IMR-90 (cell line): Measurements from ENCODE around the gene FLYWCH1. TPM values are rescaled to one million over a fixed set of nuclear protein-coding genes. Genes with fewer than 3 reads are reported as not detected.

Experiments used
- ATAC-seq: fragments of 200-7000 bp; cut with Tn5 transposase; 2 replicates; pipeline ENCODE4 v1.9.1; 2020; ENCODE audit warnings: low read depth, mild to moderate bottlenecking, moderate library complexity
- BruUV-seq: library from RNA; stranded (reverse); fragments of 400-500 nt; replicated peaks from 2 replicates; lab custom pipeline; 2021; lab: Mats Ljungman, UMichigan
- CTCF ChIA-PET: fragments of 300-600 bp; formaldehyde crosslinking; extraction: SDS; loops from one replicate; lab custom pipeline; 2021; ENCODE audit warnings: antibody characterized with exemption; lab: Yijun Ruan, JAX
- POLR2A ChIA-PET: fragments of 300-600 bp; sonication (Branson Sonifier 250); formaldehyde crosslinking; loops from one replicate; lab custom pipeline; 2022; ENCODE audit warnings: antibody characterized with exemption; ENCODE audit not compliant: unreplicated experiment; lab: Charles Lee
- DNase-seq: peaks from one replicate; pipeline ENCODE4 v3.0.0; 2013
- H2AFZ ChIP-seq: replicated peaks from 2 replicates; pipeline ENCODE3; 2013; ENCODE audit warnings: low read length, mild to moderate bottlenecking; ENCODE audit not compliant: poor library complexity
- H2AK5ac ChIP-seq: 2 replicates; pipeline ENCODE4 v1.6.1; 2013; ENCODE audit warnings: low read depth, low read length, inconsistent platforms
- H2AK9ac ChIP-seq: replicated peaks from 2 replicates; pipeline ENCODE3; 2013; ENCODE audit warnings: mild to moderate bottlenecking, low read depth, low read length, moderate library complexity; ENCODE audit not compliant: poor library complexity
- H2BK120ac ChIP-seq: 2 replicates; pipeline ENCODE4 v1.6.1; 2013; ENCODE audit warnings: low read depth, low read length, inconsistent platforms
- H2BK15ac ChIP-seq: 3 replicates; pipeline ENCODE4 v1.6.1; 2013; ENCODE audit warnings: low read depth, low read length, inconsistent platforms
- H2BK20ac ChIP-seq: 2 replicates; pipeline ENCODE4 v1.6.1; 2013; ENCODE audit warnings: low read depth, mild to moderate bottlenecking, inconsistent platforms, low read length, moderate library complexity
- H2BK5ac ChIP-seq: 2 replicates; pipeline ENCODE4 v1.6.1; 2013; ENCODE audit warnings: mild to moderate bottlenecking, low read depth, low read length, inconsistent platforms; ENCODE audit not compliant: poor library complexity, severe bottlenecking
- H3K14ac ChIP-seq: replicated peaks from 2 replicates; pipeline ENCODE4 v1.6.1; 2013; ENCODE audit warnings: low read depth, low read length, inconsistent platforms
- H3K18ac ChIP-seq: 2 replicates; pipeline ENCODE4 v1.6.1; 2013; ENCODE audit warnings: low read depth, low read length, control low read depth
- H3K23ac ChIP-seq: 2 replicates; pipeline ENCODE4 v1.6.1; 2013; ENCODE audit warnings: low read depth, low read length, inconsistent platforms
- H3K27ac ChIP-seq: 2 replicates; pipeline ENCODE4 v1.5.1; 2013; ENCODE audit warnings: mild to moderate bottlenecking, control low read depth, low read length; ENCODE audit not compliant: insufficient read depth
- H3K27me3 ChIP-seq: 2 replicates; pipeline ENCODE4 v1.6.1; 2013; ENCODE audit warnings: low read length; ENCODE audit not compliant: control insufficient read depth, insufficient read depth
- H3K36me3 ChIP-seq: 2 replicates; pipeline ENCODE4 v1.6.1; 2013; ENCODE audit warnings: low read length, mixed read lengths; ENCODE audit not compliant: control insufficient read depth, insufficient read depth
- H3K4ac ChIP-seq: 2 replicates; pipeline ENCODE4 v1.6.1; 2013; ENCODE audit warnings: low read depth, low read length, inconsistent platforms
- H3K4me1 ChIP-seq: 2 replicates; pipeline ENCODE4 v1.6.1; 2013; ENCODE audit warnings: low read length, mixed read lengths; ENCODE audit not compliant: control insufficient read depth, insufficient read depth
- H3K4me2 ChIP-seq: 2 replicates; pipeline ENCODE4 v1.6.1; 2013; ENCODE audit warnings: low read depth, mild to moderate bottlenecking, control low read depth, low read length, moderate library complexity
- H3K4me3 ChIP-seq: 2 replicates; pipeline ENCODE4 v1.5.1; 2013; ENCODE audit warnings: low read depth, mild to moderate bottlenecking, control low read depth, low read length, moderate library complexity; ENCODE audit not compliant: insufficient read depth
- H3K56ac ChIP-seq: 2 replicates; pipeline ENCODE4 v1.6.1; 2013; ENCODE audit warnings: low read length, inconsistent platforms; ENCODE audit not compliant: insufficient read depth; ENCODE audit errors: extremely low read depth
- H3K79me1 ChIP-seq, 2 experiments: 2 replicates each; pipeline ENCODE4 v1.6.1; 2013; ENCODE audit warnings: low read length in 2 of 2, inconsistent platforms in 1 of 2, low read depth in 1 of 2
- H3K9ac ChIP-seq: 2 replicates; pipeline ENCODE4 v1.6.1; 2013; ENCODE audit warnings: low read depth, low read length, control low read depth
- H3K9me1 ChIP-seq: 2 replicates; pipeline ENCODE4 v1.6.1; 2013; ENCODE audit warnings: low read length, inconsistent platforms; ENCODE audit not compliant: insufficient read depth
- H3K9me3 ChIP-seq: 2 replicates; pipeline ENCODE4 v1.6.1; 2013; ENCODE audit warnings: low read length; ENCODE audit not compliant: control insufficient read depth, insufficient read depth
- H4K20me1 ChIP-seq: 2 replicates; pipeline ENCODE4 v1.6.1; 2013; ENCODE audit warnings: low read length, inconsistent platforms; ENCODE audit not compliant: insufficient read depth
- H4K5ac ChIP-seq: 2 replicates; pipeline ENCODE4 v1.6.1; 2013; ENCODE audit warnings: mild to moderate bottlenecking, low read depth, low read length, control low read depth
- H4K8ac ChIP-seq, 2 experiments: 2 replicates each; pipeline ENCODE4 v1.6.1; 2013; ENCODE audit warnings: low read depth in 2 of 2, low read length in 2 of 2, control low read depth in 1 of 2, inconsistent platforms in 1 of 2
- H4K91ac ChIP-seq: 2 replicates; pipeline ENCODE4 v1.6.1; 2013; ENCODE audit warnings: low read depth, low read length, inconsistent platforms; ENCODE audit not compliant: insufficient read depth
- CEBPB ChIP-seq: IDR thresholded peaks from 2 replicates; pipeline ENCODE4 v1.6.1; 2012; ENCODE audit warnings: low read depth, low read length, improper control_type of control experiment
- CHD1 ChIP-seq: IDR thresholded peaks from 2 replicates; pipeline ENCODE4 v1.6.1; 2012; ENCODE audit warnings: low read depth, low read length, improper control_type of control experiment
- ELK1 ChIP-seq: fragments of 150-350 bp; IDR thresholded peaks from 2 replicates; pipeline ENCODE4 v1.6.1; 2016; ENCODE audit warnings: low read depth, mild to moderate bottlenecking, low read length, moderate library complexity, borderline replicate concordance
- FOS ChIP-seq: fragments of 150-350 bp; IDR thresholded peaks from 2 replicates; pipeline ENCODE4 v1.6.1; 2016; ENCODE audit warnings: low read depth, low read length
- MAFK ChIP-seq: IDR thresholded peaks from 2 replicates; pipeline ENCODE4 v1.6.1; 2012; ENCODE audit warnings: low read depth, low read length, improper control_type of control experiment
- POLR2A ChIP-seq: IDR thresholded peaks from 2 replicates; pipeline ENCODE4 v1.6.1; 2012; ENCODE audit warnings: mild to moderate bottlenecking, low read depth, low read length
- RCOR1 ChIP-seq: IDR thresholded peaks from 2 replicates; pipeline ENCODE4 v1.6.1; 2012; ENCODE audit warnings: mild to moderate bottlenecking, low read length, improper control_type of control experiment; ENCODE audit not compliant: insufficient replicate concordance
- RFX5 ChIP-seq: IDR thresholded peaks from 2 replicates; pipeline ENCODE4 v1.8.0; 2012; ENCODE audit warnings: low read depth, mild to moderate bottlenecking, low read length, moderate library complexity
- SMC3 ChIP-seq: fragments of 150-350 bp; IDR thresholded peaks from 2 replicates; pipeline ENCODE4 v1.6.1; 2016; ENCODE audit warnings: low read depth, mild to moderate bottlenecking, antibody characterized with exemption, low read length, moderate library complexity
- USF2 ChIP-seq: fragments of 150-350 bp; IDR thresholded peaks from 2 replicates; pipeline ENCODE4 v1.6.1; 2017; ENCODE audit warnings: mild to moderate bottlenecking, antibody characterized with exemption, low read length, low read depth
- WGBS, 2 experiments: methylation state at CpG; one replicate each; pipeline versions ENCODE4 v1.1.5 to v1.1.7; 2013; ENCODE audit warnings: missing lambda C conversion rate in 2 of 2; ENCODE audit not compliant: insufficient read length in 1 of 2; ENCODE audit errors: extremely low coverage in 2 of 2; 5-methylcytosine and 5-hydroxymethylcytosine counted together
- dilution Hi-C: fragments of 300-500 bp; cut with HindIII; formaldehyde crosslinking; loops from one replicate; pipeline ENCODE4 v1.14.3; 2018; ENCODE audit warnings: low sequenced_read_pairs; ENCODE audit not compliant: unreplicated experiment
- in situ Hi-C: fragments of 300-500 bp; cut with MboI; formaldehyde crosslinking; loops from 3 replicates; pipeline ENCODE4 v1.14.3; 2019; ENCODE audit warnings: low sequenced_read_pairs, inconsistent platforms, mixed read lengths
- intact Hi-C: fragments of 100-400 bp; cut with micrococcal nuclease; formaldehyde crosslinking; loops from 2 replicates; pipeline ENCODE4 v1.10.0; 2022
- polyA plus RNA-seq, 3 experiments: library from polyadenylated mRNA; depleted of rRNA; stranded (reverse); fragments of >200 nt; gene quantifications; 2 replicates each; pipeline ENCODE4 v1.2.3, GENCODE V29; 2012; ENCODE audit warnings: low replicate concordance in 1 of 3
- total RNA-seq: library from RNA; depleted of rRNA; stranded (reverse); fragments of >200 nt; gene quantifications from 2 replicates; pipeline ENCODE4 v1.2.3, GENCODE V29; 2012

The FLYWCH1 gene
- total and polyA plus RNA-seq, 2 of the 4 experiments (the other 2 are of a cell fraction): 14.3 to 25.2 TPM

GRCh38 chr16:2904100-2904921, 7.4 kb upstream of the FLYWCH1 start (continued):
- no peak for TF ChIP-seq USF2

- H4K20me1 ChIP-seq: no peaks in the 10 kb centered on the region
- no peaks in the 10 kb centered on the region for H3K9me3 ChIP-seq
- H3K79me1 ChIP-seq: 0 out of 4 replicates have a peak, but pooled peaks cover 0 to 3% of the 10 kb centered on the region in 2 experiments
- H3K18ac ChIP-seq: no peak overlapping the region; the same call in 1 of the 2 replicates
- peak overlapping the region; percentile 88 for H2BK5ac ChIP-seq
- peak; percentile 1 for ATAC-seq
- H3K27ac ChIP-seq: peak overlapping the region; percentile 84
- ChIA-PET CTCF (no interaction called here), POLR2A (no interaction called here)
- peak overlapping the region; percentile 98 for H2AK9ac ChIP-seq
- peak overlapping the region; percentile 84; the same call in 1 of the 2 replicates for H4K91ac ChIP-seq
- no peaks in the 10 kb centered on the region for H3K9me1 ChIP-seq
- H3K9ac ChIP-seq: peak overlapping the region; percentile 90
- 0% methylated on average over 22 of the region's 32 CpGs; no CpG with 5 or more reads in 1 of the 2 experiments for WGBS, 2 experiments
- BruUV-seq: no TSS peak
- peak overlapping the region; percentile 85 to 89; a peak in 2 of 4 replicates for H4K8ac ChIP-seq
- H2BK120ac ChIP-seq: no peak overlapping the region
- H3K4ac ChIP-seq: peak overlapping the region; percentile 95
- peak overlapping the region; percentile 92 for H2AK5ac ChIP-seq
- peak overlapping the region; percentile 75; the same call in 1 of the 2 replicates for H3K56ac ChIP-seq
- H2BK15ac ChIP-seq: no peak overlapping the region
- intact Hi-C loops (loop anchor here (1.0 to 2.0 kb wide), 3 partner anchors 14 to 37 kb away; partner anchors contain the start of gene FLYWCH2), dilution Hi-C loops (no loop called here), in situ Hi-C loops (no loop called here)
- no peaks in the 10 kb centered on the region for H3K27me3 ChIP-seq
- peak overlapping the region; percentile 74 for H3K4me3 ChIP-seq
- no peak overlapping the region for H2BK20ac ChIP-seq
- H4K5ac ChIP-seq: no peak overlapping the region; the same call in 1 of the 2 replicates
- peak overlapping the region; percentile 91 for H2AFZ ChIP-seq
- peaks cover 3% of the 10 kb centered on the region for H3K4me1 ChIP-seq
- H3K36me3 ChIP-seq: no peaks in the 10 kb centered on the region
- H3K14ac ChIP-seq: peak overlapping the region; percentile 81; the same call in 1 of the 2 replicates
- H3K4me2 ChIP-seq: peak overlapping the region; percentile 97
- no peak for DNase-seq
- peak overlapping the region; percentile 50; the same call in 1 of the 2 replicates for H3K23ac ChIP-seq
- TF ChIP-seq CEBPB (no peak), RCOR1 (no peak), RFX5 (no peak), USF2 (no peak), MAFK (no peak), CHD1 (no peak), SMC3 (no peak), ELK1 (no peak), FOS (no peak), POLR2A (no peak)
Observed at GRCh38 chr16:2904922-2905240, 6.8 kb upstream of the FLYWCH1 start.
